Activated gamma-delta T cell (primary cell): Measurements from ENCODE around the gene DCUN1D4.
"Not testable (repeated sequence)": the region's sequence is repeated elsewhere in the genome, so short reads cannot be mapped to it uniquely, and the experiment has no call there.

ENCODE experiments used
- DNase-seq: peaks from one replicate; lab custom pipeline; 2025; lab: John Stamatoyannopoulos, UW

The DCUN1D4 gene

DNA sequence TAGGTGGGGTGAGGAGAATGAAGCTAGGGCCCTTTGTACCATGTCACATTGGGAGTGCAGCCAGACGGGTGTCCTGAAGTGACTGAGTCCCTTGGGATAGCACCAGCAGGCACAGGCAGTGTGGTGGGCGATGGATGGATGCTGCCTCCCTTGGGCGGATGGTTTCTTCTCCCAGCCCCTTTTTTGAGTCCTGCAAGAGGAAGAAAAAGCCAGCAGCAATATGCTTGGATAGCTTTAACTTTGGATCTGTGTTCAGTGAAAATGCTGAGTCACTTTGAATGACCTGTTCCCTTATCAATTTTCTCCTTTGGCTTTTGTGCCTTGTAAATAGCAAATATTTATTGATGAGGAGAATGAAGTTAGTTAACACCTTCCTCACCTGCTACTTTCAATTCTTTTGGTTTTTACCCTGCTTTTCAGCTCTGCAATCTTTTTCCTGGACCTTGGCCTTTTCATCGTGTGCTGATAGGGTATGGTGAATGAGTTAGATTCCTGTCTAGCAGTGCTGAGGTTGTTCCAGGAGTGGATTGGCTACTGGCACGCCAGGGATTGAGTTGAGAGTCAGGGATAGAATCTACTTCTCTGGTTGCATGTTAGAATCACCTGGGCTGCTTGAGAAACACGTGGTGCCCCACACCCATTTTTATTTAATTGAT lies 10.2 kb downstream of the DCUN1D4 start:
- no peak for DNase-seq

DNA sequence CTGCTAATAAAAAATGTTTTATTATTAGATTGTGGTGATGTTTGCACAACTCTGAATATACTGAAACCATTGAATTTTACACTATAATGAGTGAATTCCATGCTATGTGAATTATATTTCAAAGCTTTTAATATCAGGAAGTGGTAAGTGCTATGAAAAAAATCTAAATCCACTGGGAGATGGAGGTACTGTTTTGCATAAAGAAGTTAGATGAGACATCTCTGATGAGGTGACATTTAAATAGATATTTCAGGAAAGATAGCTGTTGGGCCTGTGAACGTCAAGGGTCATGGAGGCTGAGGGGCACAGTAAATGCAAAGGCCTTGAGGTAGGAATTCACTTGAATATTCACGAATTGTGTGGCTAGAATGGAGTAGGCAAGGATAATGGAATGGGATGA lies 12.3 kb downstream of the DCUN1D4 start:
- no peak for DNase-seq

DNA sequence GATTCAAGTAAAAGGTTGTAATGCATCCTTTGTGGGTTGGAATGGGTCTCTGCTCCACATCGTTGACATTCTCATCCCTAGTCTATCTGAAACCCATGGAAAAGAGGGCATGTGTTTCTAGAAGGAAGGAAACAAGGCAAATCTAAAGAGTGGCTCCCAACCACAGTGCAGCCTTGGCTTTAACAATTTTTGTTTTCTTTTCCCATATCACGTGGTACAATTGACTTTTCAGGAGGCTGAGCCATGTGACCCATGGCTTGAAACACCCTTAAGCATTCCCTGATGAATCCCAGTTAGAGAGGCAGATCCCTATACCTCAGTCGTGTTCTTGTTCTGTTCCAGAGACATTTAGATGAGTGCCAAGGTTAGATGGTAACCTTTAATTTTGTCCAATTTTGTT lies 12.8 kb downstream of the DCUN1D4 start:
- DNase-seq, result no peak

DNA sequence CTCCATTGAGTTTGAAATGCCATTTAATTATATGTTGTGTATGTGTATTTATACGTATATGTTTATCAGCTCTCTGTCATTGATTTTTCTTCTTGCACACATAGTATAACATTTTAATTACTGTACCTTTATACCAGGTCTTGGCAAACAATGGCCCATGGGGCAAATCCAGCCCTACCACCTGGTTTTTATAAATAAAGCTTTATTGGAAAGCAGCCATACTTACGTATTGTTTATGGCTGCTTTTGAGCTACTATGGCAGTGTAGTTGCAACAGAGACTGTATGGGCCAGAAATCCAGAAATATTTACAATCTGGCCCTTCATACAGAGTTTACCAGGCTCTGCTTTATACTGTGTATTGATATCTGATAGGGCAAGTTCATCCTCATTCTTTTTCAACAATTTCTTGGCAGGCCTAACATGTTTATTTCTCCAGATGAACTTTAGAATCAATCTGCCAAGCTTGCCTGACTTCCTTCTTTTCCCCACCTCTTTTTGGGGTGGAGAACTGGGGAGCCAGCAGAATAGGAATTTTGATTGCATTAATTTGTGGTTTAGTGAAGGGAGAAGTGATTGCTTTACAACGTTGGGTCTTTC lies 15.8 kb downstream of the DCUN1D4 start:
- DNase-seq, result no peak

DNA sequence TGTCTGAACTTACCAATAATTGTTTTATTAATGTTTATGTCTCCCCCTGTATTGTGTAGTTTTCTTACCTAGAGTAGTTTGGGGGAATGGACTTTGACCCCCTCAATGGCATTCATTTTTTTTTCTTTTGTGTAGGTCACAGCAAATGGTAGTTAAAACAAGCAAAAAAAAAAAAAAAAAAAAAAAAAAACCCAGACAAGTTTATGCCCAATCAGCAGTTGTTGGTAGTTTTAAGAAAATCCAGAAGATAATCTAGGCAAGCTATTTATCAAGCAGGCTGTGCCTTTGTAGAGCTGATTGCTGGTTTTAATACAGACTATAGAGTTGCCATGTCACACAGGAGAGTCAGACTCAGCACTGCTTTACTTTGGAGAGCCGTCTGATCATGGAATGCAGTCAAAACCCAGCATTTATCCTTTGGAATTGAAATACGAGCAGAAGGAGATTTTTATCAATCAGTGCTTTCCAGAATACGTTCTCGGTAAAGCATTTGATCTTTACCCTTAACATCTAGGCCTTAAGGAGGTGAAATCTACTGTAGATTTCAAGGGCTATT lies 16.6 kb downstream of the DCUN1D4 start:
- DNase-seq, result no peak

DNA sequence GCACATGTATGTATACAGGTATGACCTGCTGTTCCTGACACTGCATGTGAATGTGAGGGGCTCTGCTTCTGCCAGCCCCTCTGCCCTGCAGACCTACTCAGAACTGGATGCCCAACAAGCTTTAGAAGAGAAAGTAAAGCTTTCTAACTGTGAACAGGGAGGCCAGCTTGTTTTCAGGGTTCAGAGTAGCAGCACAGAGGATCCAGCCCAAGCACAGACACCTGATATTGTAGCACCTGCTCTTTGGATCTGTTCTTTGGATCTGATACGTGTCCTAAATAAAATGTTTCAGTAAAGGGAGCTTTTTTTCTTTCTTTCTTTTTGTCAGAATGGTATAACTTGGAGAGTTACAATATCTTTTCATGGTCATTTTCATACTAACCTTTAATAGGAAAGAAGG lies 19.2 kb downstream of the DCUN1D4 start:
- no peak for DNase-seq

DNA sequence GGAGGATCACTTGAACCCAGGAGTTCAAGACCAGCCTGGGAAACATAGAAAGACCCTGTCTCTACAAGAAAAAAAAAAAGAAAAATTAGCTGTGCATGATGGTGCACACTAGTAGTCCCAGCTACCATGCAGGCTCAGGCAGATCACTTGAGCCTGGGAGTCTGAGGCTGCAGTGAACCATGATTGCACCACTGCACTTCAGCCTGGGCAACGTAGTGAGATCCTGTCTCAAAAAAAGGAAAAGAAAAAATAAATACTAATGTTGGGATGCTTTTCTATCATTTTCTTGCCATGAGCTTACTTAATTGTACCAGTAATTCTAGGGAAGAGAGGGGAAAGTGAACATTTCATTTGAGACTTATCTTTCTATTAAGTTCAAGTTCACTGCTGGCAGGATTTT lies 19.8 kb downstream of the DCUN1D4 start:
- no peak for DNase-seq

DNA sequence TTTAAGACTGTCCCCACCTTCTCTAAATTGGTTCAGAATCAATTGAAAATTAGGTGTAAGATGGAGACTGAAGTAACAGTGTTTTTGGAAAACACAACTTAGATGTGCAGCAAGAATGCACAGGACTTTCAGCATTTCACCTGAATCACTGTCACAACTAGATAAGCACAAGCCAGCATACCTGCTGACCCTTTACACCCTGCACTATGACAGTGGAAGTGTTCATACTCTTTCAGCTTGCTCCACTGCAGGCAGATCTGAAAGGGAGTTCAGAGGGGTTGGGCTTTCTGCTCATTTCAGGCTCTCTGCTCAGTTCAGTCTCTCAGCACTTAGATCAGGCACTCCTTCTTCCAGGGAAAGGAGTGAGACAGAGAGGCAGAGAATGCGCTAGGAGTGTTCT lies 22.8 kb downstream of the DCUN1D4 start:
- no peak for DNase-seq

DNA sequence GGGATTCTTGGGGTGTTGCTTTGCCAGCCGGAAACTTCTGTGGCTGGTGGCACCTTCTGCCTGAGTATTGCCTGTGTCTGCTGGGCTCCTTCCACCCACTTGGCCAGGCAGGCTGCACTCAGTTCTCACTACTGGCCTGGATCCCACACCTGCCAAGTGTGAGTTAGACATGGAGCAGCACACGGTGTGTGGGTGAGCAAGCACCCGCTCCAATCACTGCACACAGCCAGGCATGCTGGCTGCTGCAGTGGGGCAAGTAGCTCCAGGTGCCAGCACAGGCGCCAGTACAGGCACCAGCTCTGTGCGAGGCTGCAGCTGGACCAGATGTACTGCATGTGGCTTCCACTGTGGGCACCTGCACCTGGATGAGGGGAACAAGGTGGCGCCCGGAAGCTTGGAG lies 23.9 kb downstream of the DCUN1D4 start:
- no peak for DNase-seq

DNA sequence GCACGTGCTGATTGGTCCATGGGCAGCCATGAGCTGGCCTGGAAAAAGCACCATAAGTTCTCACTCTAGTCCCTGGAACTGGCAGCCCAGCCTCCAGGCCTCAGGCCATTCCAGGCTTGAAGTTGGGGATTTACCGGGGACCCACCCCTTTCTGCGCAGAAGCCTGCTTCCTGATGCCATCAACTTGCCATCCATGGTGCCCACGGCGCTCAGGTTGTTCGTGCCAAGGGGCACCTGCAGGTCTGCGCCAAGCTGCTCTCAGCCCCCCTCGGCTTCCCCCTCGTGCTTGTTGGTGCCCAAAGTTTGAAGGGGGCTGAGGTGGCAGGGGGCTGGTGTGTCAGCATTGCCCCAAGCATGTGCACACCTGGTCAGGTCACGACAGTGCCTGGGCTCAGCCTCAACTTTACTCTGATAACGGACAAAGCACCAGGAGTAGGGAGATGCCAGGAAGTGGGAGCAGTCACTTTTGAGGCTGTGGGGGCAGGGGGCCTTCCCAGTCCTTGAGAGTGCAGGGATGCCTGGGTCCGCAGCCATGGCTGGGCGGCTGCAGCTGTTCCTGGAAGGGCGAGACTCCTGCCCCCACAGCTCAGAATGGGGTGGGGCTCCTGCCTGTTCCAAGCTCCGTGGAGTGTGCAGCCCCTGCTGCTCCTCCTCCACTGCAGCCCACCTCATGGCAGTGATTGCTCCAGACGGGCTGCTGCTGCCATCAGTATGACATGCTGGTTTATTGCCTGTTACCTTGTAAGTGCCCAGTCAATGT lies 24.9 kb downstream of the DCUN1D4 start:
- no peak for DNase-seq

DNA sequence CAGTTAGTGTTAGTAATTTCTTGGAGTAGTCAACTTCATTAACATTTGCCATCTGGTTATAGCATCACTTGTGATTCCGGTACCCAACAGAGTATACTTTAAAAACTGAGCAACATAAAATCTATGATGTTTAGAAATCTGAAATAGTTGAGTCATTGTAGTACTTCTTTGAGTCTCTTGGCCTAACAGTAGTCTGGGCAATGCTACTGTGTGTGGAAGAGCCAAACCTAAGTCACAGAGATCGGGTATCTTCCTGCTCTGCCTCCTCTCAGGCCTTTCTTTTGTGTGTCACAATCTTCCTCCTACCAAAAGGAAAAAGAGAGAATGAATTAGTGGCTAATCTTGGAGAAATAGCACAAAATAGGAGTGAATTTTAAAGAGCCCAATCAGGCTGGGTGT lies 25.5 kb downstream of the DCUN1D4 start:
- no peak for DNase-seq

DNA sequence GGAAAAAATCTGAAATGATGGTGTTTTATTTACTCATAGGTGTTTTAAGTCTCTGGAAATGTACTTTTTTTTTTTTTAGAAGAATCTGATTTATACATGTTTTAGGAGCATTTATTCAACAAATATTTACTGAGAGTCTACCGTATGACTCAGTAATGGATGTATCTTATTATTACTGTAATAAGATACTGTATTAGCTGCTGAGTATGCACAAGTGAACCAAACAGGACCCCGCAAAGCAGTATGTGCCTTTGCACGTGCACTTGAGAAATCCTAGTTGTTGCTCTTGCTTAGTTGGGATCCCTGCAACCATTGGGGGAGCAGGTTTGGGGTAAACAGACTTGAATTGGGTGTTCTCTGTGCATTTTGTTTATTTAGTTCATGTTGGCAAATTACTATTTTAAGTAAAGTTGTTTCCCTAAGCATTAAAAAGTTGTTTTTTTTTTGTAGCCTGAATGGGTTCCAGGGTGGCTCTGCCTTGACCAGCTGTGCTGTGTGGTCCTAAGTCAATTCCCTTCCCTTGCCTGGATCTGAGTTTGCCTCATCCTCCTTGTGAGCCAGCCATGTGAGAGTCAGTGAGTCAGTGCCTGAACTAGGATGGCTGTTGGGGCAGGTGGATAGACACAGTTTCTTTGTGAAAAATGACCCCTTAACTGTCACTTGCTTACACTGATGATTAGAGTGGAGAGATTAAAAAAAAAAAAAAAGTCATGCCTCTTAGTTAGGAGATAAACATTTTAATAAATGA lies 27.7 kb downstream of the DCUN1D4 start:
- DNase-seq, result no peak

DNA sequence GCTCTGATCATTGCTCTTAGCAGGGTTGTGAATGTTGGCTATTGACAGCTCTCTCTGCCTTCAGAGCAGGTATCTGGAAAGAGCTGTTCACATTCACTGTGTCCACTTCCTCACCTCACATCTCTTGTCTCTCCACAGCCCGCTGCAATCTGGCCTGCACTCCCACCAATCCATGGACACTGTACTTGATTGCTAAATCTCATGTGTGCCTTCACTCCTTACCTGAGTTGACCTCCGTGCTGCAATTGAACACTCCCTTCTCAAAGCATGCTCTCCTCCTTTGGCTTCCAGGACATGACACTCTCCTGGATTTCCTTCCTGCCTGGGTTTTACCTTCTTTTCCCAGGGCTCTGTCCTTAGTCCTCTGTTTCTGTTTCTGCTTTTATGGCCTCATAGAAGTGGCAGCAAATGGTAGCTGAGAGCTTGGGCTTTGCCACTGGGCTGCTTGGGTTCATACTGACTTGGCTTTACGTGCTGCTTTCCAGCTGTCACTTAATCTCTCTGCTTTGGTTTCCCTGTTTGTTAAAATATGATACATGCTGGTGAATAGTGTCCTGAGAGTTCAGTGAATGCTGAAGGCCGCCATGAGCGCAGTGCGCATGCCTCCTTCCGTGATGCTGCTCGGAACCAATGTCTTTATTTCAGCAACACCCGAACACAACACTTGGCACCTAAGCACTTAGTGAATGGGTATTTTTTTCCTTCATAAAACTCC lies 29.5 kb downstream of the DCUN1D4 start:
- no peak for DNase-seq

DNA sequence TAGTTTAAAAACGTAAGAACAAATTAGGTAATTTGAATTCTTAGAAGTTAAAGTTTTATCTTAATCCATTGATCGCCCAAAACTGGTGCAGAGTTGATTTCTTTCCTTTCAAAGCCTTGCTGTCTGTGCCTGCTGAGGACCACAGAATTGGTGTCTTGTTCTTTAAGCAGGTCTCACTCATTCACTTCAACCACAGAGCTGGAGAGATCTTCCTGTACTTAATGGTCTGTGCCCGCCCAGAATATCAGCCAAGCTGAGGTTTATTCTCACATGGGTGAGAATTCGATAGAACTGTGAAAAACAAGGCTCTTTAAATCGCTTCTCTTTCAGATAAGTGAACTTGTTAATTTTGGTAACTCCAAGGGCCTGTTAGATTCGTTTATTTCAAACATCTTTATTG lies 31.6 kb downstream of the DCUN1D4 start:
- DNase-seq, result no peak

DNA sequence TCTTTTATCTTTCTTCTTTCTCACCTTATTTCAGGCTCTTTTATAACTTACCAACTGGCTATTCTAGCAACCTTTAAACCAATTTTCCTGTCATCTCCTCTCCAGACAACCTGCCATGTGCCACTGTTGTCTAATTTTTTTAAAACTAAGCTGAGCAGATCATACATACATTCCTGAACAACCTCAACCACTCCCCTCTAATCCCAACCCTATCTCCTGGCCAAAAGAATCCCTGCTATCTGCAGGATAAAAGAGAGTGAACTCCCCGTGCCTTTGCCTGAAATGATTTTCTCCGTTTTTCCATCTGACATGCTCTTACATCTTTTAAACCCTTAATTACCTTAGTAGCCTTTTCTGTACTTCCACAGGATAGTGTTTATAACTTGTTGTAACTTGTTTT lies 35.5 kb downstream of the DCUN1D4 start:
- no peak for DNase-seq

DNA sequence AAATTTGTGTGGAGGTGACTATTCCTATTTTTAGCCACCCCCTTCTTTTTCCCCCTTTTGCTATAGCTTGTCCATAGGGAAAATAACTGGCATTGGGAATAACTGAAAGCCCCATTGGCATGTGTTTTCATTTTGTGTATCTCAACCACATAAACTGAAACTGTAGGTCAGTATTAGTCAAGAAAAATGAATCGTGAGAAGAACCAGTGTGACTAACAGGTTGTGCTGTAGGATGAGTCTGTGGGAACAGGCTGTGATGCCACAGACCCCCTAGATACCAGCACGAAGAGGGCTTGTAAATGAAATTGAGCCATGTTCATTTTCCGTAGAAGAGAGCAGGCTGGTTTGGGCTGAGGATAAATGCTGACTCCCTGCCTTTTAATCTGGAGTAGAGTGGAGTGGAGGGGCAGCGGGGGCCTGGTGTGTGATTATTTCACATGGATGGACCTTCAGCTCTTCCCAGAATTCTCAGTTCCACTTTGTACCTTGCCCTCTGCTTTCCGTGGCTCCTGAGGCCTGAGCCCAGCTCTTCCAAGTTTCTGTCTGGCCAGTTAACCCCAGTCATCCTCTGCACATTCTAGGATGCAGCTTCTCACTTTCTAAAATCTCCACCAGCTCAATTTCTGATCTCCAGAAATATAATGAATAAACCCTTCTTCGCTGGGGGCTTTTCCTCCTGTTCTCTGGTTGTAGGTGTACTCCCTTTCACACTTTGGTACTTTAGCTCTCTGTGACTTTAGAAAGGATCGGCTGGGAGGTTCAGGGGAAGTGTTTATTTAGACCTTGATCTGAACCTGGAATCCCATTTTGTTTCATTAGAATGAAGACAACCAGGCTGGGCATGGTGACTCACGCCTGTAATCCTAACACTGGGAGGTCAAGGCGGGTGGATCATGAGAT lies 37.3 kb downstream of the DCUN1D4 start:
- no peak for DNase-seq

DNA sequence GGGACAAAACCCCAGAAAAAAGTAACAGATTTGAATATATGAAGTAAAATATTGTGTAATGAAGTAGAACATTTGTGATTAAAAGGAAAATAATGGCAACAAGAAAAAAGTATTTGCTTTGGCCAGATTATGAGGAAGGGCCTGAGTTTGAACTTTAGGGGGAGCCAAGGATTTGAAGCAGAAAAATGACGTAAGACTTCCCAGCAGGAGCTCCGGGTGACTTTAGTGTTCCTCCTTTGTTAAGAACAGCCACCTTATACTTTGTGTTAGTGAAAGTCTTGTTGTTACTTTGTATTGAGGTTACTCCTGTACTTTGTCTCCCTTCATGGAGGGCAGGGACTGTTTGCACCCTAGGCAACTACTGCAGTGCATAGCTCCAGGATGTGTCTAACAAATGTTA lies 41.1 kb downstream of the DCUN1D4 start:
- no peak for DNase-seq

DNA sequence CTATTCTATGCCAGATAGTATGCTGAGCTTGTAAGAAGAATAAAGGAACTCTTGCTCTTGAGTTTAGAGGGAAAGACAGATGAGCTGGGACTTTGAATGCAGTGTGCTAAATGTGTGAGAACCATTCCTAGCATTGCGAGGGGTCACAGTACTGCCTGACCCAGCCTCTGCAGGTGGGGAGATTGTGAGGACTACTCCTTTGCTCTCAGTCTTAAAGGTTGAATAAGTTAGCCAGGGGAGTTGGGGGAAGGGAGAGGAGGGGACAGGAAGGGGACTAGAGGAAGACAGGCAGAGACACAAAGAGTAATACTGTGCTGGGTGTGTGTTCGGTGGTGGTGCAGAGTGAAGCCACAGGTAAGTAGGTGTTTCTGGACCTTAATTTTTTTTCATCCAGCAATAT lies 41.7 kb downstream of the DCUN1D4 start:
- DNase-seq, result no peak

DNA sequence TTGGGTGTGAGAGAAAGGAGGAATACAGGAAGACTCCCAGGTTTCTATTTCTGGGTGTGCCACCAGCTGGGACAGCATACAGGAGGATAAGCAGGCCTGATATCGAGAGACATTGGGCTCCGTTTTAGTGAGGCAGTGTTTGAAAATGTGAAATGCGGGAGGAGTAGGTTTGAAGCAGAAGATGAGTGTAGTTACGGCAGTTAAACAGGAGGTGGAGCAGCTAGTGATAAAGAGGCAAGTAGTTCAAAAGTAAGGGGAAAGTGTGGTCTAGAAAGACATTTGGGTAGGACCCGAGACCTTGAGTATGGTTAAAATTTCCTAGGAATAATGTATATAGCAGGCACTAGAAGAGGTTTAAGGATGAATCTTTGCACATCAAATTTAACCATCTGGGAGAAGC lies 42.4 kb downstream of the DCUN1D4 start:
- no peak for DNase-seq

DNA sequence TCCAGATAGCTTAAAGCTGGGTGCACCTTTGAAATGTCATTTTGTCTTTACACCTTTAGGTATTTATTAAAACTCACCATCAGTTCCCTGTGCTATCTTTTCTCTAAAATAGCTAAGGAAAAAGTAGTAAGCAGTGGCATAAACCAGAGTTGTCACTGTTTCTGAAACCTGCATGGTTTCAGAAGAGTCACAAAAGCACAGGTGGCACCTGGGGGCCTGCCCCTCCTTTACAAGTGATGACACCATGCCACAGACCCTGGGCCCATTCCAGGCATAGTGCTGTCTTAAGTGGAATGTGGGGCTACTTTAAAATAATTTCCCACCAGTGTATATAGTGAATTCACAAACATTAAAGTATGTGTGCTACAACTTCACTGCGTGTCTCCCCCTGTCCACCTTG lies 47.8 kb downstream of the DCUN1D4 start:
- DNase-seq, result no peak

DNA sequence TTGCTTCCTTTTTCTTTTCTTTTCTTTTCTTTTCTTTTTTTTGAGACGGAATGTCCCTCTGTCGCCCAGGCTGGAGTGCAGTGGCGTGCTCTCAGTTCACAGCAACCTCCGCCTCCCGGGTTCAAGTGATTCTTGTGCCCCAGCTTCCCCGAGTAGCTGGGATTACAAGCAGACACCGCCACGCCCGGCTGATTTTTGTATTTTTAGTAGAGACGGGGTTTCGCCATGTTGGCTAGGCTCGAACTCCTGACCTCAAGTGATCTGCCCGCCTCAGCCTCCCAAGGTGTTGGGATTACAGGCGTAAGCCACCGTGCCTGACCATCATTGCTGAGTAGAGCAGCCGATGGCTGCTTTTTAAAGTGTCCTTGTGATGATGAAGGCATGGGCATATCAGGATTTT lies 50.4 kb downstream of the DCUN1D4 start:
- not testable (repeated sequence) for DNase-seq
